ENCODE results near the gene ZNF467.

ZNF467 gene

DNA sequence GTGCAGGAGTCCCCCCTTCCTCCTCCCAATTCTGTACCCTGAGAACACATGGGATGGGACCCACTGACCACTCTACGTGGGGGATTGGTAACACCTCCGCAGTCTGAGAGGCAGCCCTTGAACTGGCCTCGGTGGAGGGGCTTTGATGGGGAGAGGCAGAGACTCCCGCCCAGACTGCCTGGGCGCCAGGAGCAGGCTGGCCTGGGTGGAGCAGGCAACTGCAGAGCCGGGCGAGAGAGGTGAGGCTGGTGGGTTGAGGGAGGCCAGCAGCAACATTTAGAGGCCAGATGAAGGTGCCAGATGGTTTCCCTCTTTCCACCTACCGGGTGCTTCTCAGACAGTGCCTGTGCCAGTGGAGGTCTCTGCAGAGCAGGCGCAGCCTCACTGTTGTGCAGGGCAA lies 30.7 kb upstream of the ZNF467 start:
- TF ChIP-seq, protein P1, sequence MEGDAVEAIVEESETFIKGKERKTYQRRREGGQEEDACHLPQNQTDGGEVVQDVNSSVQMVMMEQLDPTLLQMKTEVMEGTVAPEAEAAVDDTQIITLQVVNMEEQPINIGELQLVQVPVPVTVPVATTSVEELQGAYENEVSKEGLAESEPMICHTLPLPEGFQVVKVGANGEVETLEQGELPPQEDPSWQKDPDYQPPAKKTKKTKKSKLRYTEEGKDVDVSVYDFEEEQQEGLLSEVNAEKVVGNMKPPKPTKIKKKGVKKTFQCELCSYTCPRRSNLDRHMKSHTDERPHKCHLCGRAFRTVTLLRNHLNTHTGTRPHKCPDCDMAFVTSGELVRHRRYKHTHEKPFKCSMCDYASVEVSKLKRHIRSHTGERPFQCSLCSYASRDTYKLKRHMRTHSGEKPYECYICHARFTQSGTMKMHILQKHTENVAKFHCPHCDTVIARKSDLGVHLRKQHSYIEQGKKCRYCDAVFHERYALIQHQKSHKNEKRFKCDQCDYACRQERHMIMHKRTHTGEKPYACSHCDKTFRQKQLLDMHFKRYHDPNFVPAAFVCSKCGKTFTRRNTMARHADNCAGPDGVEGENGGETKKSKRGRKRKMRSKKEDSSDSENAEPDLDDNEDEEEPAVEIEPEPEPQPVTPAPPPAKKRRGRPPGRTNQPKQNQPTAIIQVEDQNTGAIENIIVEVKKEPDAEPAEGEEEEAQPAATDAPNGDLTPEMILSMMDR (IDR thresholded peaks at IDR 0.05; ENCODE audit: extremely low read depth, missing control alignments) = no peak
- no peak for DNase-seq (ENCODE audit: low spot score)

DNA sequence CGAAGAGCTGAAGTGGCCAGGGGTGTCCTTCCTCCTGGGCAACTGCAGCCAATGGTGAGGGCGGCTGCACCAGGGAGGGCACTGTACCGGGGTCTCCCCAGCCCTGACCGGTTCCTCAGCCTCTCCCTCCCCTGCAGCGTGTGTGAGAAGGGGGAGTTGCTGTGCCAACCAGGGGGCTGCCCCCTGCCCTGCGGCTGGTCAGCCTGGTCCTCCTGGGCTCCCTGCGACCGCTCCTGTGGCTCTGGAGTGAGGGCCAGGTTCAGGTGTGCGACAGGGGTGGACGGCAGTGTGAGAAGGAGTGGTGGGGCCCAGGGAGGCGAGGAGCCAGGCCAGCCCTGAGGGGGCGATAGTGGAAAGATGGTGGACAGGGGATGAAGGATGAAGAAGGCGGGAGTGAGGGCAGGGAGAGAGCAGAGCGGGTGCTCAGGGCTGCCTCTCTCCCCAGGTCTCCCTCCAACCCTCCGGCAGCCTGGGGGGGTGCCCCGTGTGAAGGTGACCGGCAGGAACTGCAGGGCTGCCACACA lies 30.2 kb upstream of the ZNF467 start:
- no peak for DNase-seq (ENCODE audit: low spot score)
- TF ChIP-seq, protein P1 (IDR thresholded peaks at IDR 0.05; ENCODE audit: extremely low read depth, missing control alignments) = no peak

DNA sequence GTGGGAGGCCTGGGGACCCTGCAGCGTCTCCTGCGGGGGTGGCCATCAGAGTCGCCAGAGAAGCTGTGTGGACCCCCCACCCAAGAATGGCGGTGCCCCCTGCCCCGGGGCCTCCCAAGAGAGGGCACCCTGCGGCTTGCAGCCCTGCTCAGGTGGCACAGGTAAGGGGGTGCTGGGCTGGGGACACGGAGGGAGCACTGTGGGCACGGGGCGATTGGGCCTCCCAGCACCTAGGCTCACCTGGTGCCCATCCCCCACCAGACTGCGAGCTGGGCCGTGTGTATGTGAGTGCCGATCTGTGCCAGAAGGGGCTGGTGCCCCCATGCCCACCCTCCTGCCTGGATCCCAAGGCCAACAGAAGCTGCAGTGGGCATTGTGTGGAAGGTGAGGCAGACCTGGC lies 29.6 kb upstream of the ZNF467 start:
- TF ChIP-seq, protein P1 (IDR thresholded peaks at IDR 0.05; ENCODE audit: extremely low read depth, missing control alignments) = no peak
- DNase-seq (ENCODE audit: low spot score) = no peak

DNA sequence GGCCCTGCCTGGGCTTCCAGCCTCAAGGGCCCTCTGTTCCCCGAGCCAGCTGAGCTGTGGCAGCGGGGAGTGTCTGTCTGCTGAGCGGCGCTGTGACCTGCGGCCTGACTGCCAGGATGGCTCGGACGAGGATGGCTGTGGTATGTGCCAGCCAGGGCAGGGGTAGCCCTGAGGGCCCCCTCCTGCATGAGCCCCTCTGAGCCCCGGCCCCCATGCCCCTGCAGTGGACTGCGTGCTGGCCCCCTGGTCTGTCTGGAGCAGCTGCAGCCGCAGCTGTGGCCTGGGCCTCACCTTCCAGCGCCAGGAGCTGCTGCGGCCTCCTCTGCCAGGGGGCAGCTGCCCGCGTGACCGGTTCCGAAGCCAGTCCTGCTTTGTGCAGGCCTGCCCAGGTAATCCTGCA lies 28.4 kb upstream of the ZNF467 start:
- TF ChIP-seq, protein P1 (IDR thresholded peaks at IDR 0.05; ENCODE audit: extremely low read depth, missing control alignments) = no peak
- DNase-seq (ENCODE audit: low spot score) = no peak

DNA sequence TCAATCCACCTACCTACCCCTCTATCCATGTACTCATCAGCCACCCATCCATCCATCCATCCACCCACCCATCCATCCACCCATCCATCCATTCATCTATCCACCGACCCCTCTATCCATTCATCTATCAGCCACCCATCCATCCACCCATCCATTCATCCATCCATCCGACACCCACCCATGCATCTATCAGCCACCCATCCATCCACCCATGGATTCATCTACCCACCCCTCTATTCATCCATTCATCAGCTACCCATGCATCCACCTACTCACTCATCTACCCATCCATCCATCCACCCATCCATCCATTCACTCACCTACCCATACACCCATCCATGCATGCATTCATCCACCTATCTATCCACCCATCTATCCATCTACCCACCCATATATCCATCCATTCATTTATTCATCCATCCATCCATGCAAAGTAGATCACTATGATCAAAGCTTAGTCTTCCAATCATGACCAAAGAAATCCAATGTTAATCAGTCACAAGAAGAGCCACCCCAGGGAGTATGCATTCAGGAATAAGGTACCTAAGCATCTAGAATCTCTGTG lies 27.7 kb upstream of the ZNF467 start:
- TF ChIP-seq, protein P1 (IDR thresholded peaks at IDR 0.05; ENCODE audit: extremely low read depth, missing control alignments) = no peak
- DNase-seq (ENCODE audit: low spot score) = no peak

DNA sequence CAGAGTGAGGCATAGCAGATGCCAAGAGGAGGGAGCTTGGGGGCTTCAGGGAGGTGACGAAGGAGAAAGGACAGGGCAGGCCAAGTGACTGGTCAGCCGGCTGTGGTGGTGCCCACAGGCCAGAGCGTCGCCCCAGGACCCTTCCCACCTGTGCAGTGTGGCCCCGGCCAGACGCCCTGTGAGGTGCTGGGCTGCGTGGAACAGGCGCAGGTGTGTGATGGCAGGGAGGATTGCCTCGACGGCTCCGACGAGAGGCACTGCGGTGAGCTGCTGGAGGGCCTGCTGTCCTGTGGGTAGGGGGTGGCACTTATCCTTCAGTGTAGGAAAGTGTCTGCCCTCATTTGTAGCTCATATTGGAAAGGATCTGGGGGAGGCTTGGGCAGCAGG lies 26.8 kb upstream of the ZNF467 start:
- TF ChIP-seq, protein P1 (IDR thresholded peaks at IDR 0.05; ENCODE audit: extremely low read depth, missing control alignments) = no peak
- no peak for DNase-seq (ENCODE audit: low spot score)

DNA sequence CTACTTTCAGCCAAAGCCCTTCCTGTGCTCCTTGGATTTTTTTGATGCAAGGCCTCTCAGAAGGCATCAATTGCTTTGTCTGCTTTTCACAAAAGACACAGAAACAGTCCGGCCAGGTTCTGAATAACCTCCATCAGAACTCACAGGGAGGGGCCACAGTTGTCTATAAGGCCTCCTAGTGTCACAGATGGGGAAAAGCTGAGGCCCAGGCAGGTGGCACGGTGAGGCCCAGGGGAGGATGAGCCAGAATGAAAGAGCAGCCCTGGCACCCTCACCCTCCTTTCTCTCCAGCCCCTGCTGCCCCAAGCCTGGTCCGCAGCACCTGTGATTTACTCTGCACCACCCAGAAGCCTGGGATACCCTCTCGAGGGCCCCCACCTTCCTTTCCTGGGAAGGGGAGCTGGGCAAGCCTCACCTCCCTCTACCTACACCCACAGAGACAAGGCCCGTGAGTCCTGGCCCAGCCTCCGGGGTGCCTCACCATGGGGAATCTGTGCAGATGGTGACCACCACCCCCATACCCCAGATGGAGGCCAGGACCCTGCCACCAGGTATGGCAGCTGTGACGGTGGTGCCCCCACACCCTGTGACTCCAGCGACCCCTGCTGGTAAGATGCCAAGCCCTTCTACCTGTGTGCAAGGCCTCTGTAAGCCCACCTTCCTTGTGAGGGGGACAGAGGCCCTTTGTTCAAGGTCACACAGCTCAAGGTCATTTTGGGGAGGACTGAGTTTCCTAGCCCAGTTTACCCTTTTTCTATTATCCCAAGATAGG lies 26.2 kb upstream of the ZNF467 start:
- TF ChIP-seq, protein P1 (IDR thresholded peaks at IDR 0.05; ENCODE audit: extremely low read depth, missing control alignments) = peak; percentile 68
- peak; percentile 79 for DNase-seq (ENCODE audit: low spot score)
